WERI-Rb-1 (cell line): ENCODE data around the gene CLNK.

Experiments
- DNase-seq: peaks from one replicate; pipeline ENCODE4 v3.0.0-alpha.2; 2020
- H3K27ac ChIP-seq: fragments of 250-450 bp; sonication (Bioruptor Pico); 2 replicates; pipeline ENCODE4 v1.5.1; 2020; ENCODE audit warnings: mild to moderate bottlenecking, moderate library complexity
- H3K27me3 ChIP-seq: fragments of 250-450 bp; sonication (Bioruptor Pico); 2 replicates; pipeline ENCODE4 v1.5.1; 2021; ENCODE audit warnings: mild to moderate bottlenecking, low read depth, moderate library complexity; ENCODE audit not compliant: insufficient read depth, severe bottlenecking
- H3K36me3 ChIP-seq: fragments of 250-450 bp; sonication (Bioruptor Pico); 2 replicates; pipeline ENCODE4 v1.5.1; 2020; ENCODE audit warnings: mild to moderate bottlenecking, moderate library complexity
- H3K4me3 ChIP-seq: 2 replicates; pipeline ENCODE4 v1.5.1; 2011; ENCODE audit warnings: low read depth, mild to moderate bottlenecking, control low read depth, low read length
- H3K9me3 ChIP-seq: fragments of 250-450 bp; sonication (Bioruptor Pico); 2 replicates; pipeline ENCODE4 v1.5.1; 2021; ENCODE audit warnings: mild to moderate bottlenecking, moderate library complexity; ENCODE audit not compliant: severe bottlenecking
- TF ChIP-seq, protein P1 (sequence below): IDR thresholded peaks from 2 replicates; pipeline ENCODE4 v1.5.1; 2011; ENCODE audit warnings: low read depth, mild to moderate bottlenecking, control low read depth, inconsistent platforms, low read length

CLNK gene

DNA sequence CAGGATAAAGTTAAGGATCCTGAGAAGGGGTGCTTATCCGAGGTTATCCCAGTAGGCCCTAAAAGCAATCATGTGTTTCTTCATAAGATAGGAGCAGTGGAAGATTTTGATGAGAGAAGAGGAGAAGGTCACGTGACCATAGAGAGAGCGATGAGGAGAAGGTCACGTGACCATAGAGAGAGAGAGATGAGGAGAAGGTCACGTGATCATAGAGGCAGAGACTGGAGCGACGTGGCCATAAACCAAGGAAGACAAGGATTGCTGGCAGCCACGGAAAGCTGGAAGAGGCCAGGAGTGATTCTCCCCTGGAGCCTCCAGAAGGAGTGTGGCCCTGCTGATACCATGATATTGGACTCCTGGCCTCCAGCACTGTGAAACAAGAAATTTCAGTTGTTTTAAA, 188.9 kb downstream of the CLNK start:
- Histone ChIP-seq H3K27ac (no peak overlapping the region), H3K27me3 (no peaks in the 10 kb centered on the region)

GRCh38 chr4:10492464-10492863, 192.1 kb downstream of the CLNK start:
- H3K9me3 ChIP-seq = no peaks in the 10 kb centered on the region
- no peak overlapping the region for H3K27ac ChIP-seq
- no peak for DNase-seq

More for the DNA sequence above, 188.9 kb downstream of the CLNK start:
- Histone ChIP-seq H3K36me3 (no peaks in the 10 kb centered on the region), H3K4me3 (no peak overlapping the region), H3K9me3 (no peaks in the 10 kb centered on the region)
- TF ChIP-seq, protein P1, sequence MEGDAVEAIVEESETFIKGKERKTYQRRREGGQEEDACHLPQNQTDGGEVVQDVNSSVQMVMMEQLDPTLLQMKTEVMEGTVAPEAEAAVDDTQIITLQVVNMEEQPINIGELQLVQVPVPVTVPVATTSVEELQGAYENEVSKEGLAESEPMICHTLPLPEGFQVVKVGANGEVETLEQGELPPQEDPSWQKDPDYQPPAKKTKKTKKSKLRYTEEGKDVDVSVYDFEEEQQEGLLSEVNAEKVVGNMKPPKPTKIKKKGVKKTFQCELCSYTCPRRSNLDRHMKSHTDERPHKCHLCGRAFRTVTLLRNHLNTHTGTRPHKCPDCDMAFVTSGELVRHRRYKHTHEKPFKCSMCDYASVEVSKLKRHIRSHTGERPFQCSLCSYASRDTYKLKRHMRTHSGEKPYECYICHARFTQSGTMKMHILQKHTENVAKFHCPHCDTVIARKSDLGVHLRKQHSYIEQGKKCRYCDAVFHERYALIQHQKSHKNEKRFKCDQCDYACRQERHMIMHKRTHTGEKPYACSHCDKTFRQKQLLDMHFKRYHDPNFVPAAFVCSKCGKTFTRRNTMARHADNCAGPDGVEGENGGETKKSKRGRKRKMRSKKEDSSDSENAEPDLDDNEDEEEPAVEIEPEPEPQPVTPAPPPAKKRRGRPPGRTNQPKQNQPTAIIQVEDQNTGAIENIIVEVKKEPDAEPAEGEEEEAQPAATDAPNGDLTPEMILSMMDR = no peak
- DNase-seq = no peak

DNA sequence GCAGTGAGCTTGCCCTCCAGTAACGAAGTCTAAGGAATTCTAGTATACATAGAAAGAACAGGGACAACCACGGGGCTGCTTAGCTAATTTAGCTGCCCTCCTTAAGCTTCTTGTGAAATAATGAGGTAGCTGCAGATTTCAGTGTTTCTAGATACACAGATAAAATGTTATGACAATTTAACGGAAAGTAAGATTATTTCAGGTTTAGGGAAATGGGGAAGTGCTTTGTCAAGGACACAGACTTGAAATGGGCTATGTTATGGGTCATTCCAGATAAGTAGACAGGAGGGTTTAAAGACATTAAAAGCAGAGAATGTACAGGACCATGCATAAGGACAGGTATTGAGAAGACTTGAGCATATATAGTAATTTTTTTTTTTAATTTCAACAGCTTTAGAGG, 193.2 kb downstream of the CLNK start:
- H3K9me3 ChIP-seq = no peaks in the 10 kb centered on the region
- H3K27me3 ChIP-seq = no peaks in the 10 kb centered on the region
- DNase-seq = no peak
- TF ChIP-seq, protein P1 = no peak
- H3K27ac ChIP-seq = no peak overlapping the region
- H3K36me3 ChIP-seq = no peaks in the 10 kb centered on the region
- no peak overlapping the region for H3K4me3 ChIP-seq

More at GRCh38 chr4:10492464-10492863, 192.1 kb downstream of the CLNK start:
- Histone ChIP-seq H3K36me3 (no peaks in the 10 kb centered on the region), H3K4me3 (no peak overlapping the region), H3K27me3 (no peaks in the 10 kb centered on the region)
- TF ChIP-seq, protein P1 = no peak

GRCh38 chr4:10490996-10491395, 193.6 kb downstream of the CLNK start:
- no peak overlapping the region for H3K4me3 ChIP-seq
- H3K27me3 ChIP-seq = no peaks in the 10 kb centered on the region
- H3K27ac ChIP-seq = no peak overlapping the region
- TF ChIP-seq, protein P1 = no peak
- DNase-seq = no peak
- no peaks in the 10 kb centered on the region for H3K9me3 ChIP-seq
- no peaks in the 10 kb centered on the region for H3K36me3 ChIP-seq

DNA sequence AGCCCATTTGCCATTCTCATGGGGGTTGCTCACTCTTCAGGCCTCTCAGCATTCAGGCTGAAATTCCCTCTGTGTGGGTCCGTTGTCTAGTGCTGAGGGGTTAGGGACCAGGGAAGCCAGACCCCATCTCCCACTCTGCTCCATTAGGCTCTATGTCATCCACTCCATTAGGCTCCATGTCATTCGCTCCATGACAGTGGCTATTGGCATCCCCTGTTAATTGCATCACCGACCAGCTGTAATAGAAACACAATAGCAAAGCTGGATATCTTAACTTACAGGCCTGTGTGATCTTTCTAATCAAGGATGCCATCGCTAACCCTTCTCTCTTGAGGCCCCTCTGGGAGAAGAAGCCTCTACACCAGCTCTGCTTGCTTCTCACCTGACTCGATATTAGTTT, 201.7 kb downstream of the CLNK start:
- Histone ChIP-seq H3K4me3 (no peak overlapping the region), H3K27me3 (no peaks in the 10 kb centered on the region), H3K36me3 (no peaks in the 10 kb centered on the region), H3K9me3 (no peaks in the 10 kb centered on the region), H3K27ac (no peak overlapping the region)
- TF ChIP-seq, protein P1 = no peak
- no peak for DNase-seq

DNA sequence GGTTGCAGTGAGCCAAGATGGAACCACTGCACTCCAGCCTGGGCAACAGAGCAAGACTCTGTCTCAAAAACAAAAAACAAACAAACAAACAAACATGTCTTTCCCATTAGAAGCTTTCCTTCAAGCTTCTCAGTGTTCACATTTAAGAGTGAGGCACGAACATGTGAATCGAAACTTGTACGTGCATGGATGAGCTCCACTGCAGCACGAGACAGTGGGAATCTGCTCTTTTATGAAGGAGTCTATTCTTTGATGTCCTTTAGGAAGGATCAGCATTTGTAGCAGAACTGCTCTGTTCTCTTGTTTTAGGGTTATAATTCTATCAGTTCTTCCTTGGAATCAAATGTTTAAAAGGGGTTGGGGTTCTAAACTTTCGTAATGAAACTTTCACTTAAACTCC, 204.0 kb downstream of the CLNK start:
- Histone ChIP-seq H3K27ac (no peak overlapping the region), H3K9me3 (no peaks in the 10 kb centered on the region), H3K4me3 (no peak overlapping the region), H3K27me3 (no peaks in the 10 kb centered on the region), H3K36me3 (no peaks in the 10 kb centered on the region)
- DNase-seq = no peak
- TF ChIP-seq, protein P1 = no peak
